Forelimb muscle (tissue), 1 donor: Measurements from ENCODE around the gene SLC9A2. TPM values are rescaled to one million over a fixed set of nuclear protein-coding genes. Genes with fewer than 3 reads are reported as not detected.

ENCODE experiments used
- DNase-seq: peaks from one replicate; pipeline ENCODE4 v3.0.0-alpha.2; 2013; ENCODE audit warnings: low read depth
- polyA plus RNA-seq: library from polyadenylated mRNA; unstranded; fragments of 120-200 nt; gene quantifications from one replicate; pipeline ENCODE4 v1.2.1, GENCODE V29; 2013; ENCODE audit not compliant: insufficient read length

The SLC9A2 gene
- polyA plus RNA-seq, 1 donor: 2.6 TPM

- DNase-seq: no peak
Observed at GRCh38 chr2:102674836-102675235, 55.5 kb downstream of the SLC9A2 start.

DNA sequence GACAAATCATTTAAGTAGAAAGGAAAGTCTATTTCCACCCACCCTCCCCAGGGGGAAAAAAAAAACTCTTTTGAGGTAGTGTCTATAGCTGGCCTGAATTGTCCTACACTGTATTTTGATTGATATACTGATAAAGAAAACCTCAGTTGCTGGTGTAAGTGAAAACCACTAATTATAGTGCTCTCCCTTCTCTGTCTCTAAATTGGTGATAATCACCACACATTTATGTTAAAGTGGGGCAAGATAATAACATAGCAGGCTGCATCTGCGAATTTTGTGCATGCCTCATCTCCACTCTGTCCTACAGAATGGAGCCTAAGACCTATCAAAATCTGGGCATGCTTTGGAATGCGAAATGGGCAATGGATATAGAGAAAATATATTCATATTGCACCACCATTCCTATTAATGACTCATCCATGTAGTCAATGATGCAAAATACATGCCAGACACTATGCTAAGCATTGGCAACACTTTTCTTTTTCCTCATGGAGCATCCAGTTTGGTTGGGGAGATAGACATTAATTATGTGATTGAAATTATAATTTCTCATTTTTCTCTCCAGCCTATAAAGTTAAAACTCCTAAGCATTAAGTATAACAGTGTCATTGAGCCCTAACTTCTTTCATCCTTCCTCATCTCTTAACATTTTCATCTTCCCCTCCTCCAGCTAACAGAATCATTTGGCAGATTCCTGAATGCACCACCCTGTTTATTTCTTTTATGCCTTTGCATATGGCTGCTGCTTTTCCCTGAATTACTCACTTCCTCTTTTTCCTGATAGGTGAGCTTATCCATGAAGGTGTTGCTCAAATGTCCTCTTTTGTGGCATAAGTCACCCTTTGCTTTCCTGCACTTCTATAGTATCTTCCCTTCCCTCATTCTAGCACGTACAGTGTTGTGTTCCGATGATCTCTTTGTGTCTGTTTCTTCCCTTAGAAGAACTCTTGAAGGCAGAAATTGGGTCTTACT is 58.2 kb downstream of the SLC9A2 start:
- DNase-seq: no peak

- no peak for DNase-seq
Observed at GRCh38 chr2:102678442-102678841, 59.1 kb downstream of the SLC9A2 start.

DNA sequence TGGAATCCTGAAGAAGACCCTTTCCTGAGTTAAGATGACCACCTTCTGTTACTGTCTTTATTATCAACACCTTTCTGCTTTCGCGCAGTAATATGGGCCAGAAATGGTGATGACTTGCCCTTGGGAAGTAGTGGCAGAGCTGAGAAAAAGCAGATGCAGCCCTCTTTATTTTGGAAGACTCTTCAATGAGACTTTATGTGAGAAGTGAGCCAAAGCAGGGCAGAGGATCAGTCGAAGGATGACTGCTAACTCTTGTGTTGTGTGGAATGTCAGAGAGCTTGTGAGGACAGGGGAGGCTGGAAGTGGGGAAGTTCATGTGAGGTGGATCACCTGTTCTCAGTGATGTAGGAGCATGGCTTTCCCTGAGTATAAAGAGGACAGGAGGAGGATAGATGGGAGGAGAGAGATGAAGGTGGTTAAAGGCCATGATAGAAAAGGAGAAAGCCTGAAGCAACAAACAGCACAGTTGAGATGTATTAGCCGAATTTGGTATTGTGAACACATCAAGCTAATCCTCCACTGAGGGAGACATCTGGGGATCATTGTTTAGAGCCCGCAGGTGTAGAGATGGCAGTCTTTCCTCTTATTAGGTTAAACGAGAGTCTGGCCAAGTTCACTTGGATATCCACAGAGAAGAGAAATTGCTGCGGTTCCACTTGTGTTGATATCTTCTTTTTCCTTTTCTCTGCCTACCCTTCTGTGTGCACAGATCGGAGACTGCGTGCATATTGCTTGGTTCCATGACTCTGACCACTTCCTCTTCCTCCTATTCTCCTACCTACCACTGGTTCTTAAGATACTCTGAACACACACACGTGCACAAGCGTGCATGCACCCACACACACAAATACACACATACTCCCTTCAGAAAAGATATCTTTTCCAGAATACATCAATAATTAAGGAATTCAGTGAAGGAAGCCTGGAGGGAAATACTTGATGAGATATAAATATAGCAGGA is 67.4 kb downstream of the SLC9A2 start:
- DNase-seq: no peak

DNA sequence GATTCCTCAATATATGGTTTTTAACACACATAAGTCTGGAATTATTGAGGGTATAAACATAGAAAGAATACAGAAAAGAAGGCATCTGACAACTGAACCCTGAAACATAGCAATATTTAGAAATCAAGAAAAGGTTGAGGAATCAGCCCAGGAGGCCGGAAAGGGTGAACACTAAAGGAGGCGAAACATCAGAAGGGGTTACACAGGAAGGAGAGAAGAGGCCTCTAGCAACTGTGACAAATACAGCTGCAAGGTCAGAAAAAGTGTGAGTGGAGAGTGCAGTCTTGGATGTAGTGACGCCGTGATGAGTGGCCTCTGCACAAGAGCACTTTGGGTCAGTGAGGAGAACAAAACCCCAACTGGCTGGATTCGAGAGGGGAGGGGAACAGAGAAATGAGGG is 70.7 kb downstream of the SLC9A2 start:
- no peak for DNase-seq

GRCh38 chr2:102696463-102696862 is 77.1 kb downstream of the SLC9A2 start:
- no peak for DNase-seq

- DNase-seq: no peak
Observed at GRCh38 chr2:102698369-102699111, 79.2 kb downstream of the SLC9A2 start.

- no peak for DNase-seq
Observed at GRCh38 chr2:102703305-102703704, 84.0 kb downstream of the SLC9A2 start.

- no peak for DNase-seq
Observed at GRCh38 chr2:102703748-102704147, 84.4 kb downstream of the SLC9A2 start.

- no peak for DNase-seq
Observed at GRCh38 chr2:102704531-102704930, 85.2 kb downstream of the SLC9A2 start.

DNA sequence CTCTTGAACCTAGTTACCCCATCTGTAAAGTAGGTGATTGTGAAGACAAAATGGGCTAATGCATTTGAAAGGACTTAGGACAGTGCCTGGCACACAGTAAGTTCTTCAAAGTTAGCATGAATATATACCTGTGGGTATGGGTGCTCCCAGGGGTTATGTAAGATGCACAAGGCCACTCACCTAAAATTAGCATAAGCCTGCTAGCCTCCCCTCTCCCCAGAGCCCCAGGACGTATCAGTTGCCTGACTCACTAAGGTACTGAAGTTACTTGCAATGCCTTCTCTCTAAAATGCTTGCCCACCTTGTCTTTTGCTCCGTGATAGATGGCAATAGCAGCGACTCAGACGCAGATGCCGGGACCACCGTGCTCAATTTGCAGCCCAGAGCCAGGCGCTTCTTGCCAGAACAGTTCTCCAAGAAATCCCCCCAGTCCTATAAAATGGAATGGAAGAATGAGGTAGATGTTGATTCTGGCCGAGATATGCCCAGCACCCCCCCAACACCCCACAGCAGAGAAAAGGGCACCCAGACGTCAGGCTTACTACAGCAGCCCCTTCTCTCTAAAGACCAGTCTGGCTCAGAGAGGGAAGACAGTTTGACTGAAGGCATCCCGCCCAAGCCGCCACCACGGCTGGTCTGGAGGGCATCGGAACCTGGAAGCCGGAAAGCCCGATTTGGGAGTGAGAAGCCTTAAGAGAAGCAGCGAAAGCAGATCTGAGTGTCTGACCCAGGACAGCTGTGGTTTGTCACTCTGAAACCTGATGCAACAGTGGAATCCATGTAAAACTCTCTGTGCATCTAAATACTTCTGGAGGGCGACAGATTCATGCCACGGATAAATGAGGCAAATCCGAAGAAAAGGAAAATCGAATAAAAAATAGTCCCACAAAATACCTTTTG is 88.7 kb downstream of the SLC9A2 start:
- no peak for DNase-seq

DNA sequence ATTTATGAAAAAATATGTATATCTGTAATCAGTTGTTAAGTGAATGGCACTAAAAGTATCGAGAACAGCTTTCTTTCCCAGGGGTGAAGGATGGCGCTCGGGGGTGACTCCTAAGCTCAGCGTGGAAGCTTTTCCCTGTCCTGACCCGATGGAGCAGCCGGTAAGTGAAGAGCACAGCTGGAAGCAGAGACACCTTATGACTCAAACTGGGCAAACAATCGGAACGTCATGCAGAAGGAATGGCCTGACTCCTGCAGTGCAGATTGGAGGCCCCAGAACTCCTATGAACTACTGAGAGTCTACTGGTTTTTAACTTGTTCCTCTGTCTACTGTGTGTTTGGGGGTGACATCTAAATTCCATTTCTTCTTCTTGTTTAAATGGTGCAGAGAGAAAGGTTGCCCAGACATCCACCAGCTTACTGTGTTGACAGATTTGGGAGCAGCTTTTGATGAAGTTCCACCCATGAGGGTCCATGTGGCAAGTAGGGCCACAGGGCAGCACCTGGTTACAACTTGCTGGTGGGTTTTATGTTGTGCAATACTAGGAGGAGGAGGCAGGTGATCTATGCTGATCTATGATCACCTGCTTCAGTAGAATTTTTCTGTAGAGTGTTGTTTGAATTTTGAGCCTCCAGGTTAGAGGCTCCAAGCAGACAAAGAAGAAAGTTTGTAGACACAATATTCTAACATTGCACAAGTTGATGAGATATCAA is 89.7 kb downstream of the SLC9A2 start:
- no peak for DNase-seq

- DNase-seq: no peak
Observed at GRCh38 chr2:102717308-102718018, 98.1 kb downstream of the SLC9A2 start.

DNA sequence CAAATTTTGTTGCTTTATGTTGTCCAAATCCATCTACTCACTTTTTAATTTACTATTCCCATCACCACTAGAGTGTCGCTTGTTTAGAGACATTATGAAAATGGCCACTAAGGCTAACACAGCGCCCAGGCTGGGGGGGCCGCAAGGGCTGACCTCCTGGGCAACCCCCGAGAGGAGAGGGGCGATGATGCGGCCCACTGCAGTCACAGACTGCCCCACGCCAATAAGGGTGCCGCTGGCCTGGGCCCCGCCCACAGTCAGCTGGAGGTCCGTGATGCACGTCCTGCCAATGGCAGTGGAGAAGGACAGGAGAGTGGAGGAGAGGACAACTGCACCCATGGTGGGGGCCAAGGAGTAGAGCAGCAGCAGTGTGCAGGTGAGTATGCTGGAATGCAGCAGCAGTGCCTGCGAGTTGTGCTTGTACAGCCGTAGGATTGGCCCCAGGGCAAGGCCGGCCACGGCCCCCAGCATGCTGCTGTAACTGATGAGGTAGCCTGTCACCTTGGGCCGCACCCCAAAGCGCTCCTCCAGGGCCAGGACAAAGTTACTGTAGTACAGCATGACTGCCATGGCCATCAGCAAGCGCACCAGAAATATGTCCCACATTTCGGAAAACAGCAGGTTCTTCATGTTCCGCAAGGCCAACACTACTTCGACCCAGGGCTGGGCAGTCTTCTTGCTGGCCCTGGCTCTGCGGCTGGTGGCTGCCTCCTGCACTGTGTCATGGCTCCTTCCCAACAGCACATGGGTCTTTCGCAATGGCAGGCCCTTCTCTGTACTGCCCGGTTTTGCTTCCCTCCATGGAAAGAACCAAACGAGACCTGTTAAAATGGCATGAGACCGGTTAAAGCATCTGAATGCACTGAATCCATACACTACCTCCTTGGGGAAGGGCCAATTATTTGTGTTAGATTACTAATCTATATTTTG is 99.3 kb downstream of the SLC9A2 start:
- DNase-seq: no peak

DNA sequence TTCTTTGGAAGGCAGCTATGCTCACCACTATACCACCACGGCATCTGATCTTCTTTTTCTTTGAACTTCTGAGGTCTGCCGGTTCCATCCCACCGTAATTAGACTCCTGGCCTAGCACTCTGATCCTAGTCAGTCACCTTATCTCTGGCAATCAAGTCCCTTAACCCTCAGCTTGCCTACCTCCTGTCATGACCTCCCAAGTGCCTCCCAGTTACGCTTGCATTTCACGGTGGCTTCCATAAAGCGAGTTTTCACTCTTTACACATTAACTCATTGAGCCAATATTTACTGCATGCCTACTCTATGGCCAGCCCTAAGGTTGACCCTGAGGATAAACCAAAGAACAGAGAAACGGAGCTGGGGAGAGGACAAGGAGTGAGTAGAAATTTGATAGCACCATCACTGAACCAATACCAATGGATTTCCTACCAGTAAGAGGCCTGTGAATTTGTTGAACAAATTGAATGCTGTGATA is 104.7 kb downstream of the SLC9A2 start:
- DNase-seq: no peak

GRCh38 chr2:102724553-102724952 is 105.2 kb downstream of the SLC9A2 start:
- no peak for DNase-seq

GRCh38 chr2:102726128-102727087 is 107.1 kb downstream of the SLC9A2 start:
- no peak for DNase-seq
